K562 (cell line): ENCODE results near the gene PPARGC1A. TPM values are rescaled to one million over a fixed set of nuclear protein-coding genes. Genes with fewer than 3 reads are reported as not detected.

Source experiments
- ATAC-seq: fragments of 200-7000 bp; cut with Tn5 transposase; 3 replicates; pipeline ENCODE4 v1.9.1; 2020; ENCODE audit warnings: moderate library complexity
- BruUV-seq: library from RNA; stranded (reverse); fragments of 400-500 nt; replicated peaks from 2 replicates; lab custom pipeline; 2021; lab: Mats Ljungman, UMichigan
- CTCF ChIA-PET: fragments of 300-600 bp; formaldehyde crosslinking; extraction: SDS; loops from one replicate; lab custom pipeline; 2021; ENCODE audit warnings: low intra/inter-chr PET ratio; lab: Yijun Ruan, JAX
- POLR2A ChIA-PET: fragments of 300-600, 350-650 bp; sonication (Branson Sonifier 250); formaldehyde crosslinking; extraction: SDS; loops from one replicate; lab custom pipeline; 2021; ENCODE audit warnings: antibody characterized with exemption, inconsistent platforms; lab: Yijun Ruan, JAX
- DNase-seq, 4 experiments: peaks; one replicate each; pipeline versions ENCODE4 v3.0.0 to v3.0.0-alpha.2; 2011 to 2018; ENCODE audit warnings: low spot score in 3 of 4, mixed read lengths in 3 of 4; ENCODE audit errors: extremely low read depth in 1 of 4
- FAIRE-seq: peaks from 2 replicates; lab custom pipeline; 2011; peaks lifted over from hg19 to GRCh38; lab: Jason Lieb, UNC
- H2AFZ ChIP-seq: 2 replicates; pipeline ENCODE4 v1.6.0; 2011; ENCODE audit warnings: low read depth, low read length, control low read depth, inconsistent platforms
- H3K27ac ChIP-seq: fragments of 200-600 bp; 3 replicates; pipeline ENCODE4 v1.8.0; 2011; ENCODE audit warnings: low read depth, mild to moderate bottlenecking, control low read depth, inconsistent platforms, low read length, moderate library complexity, mixed read lengths; ENCODE audit errors: extremely low read depth
- H3K27me3 ChIP-seq, 2 experiments: fragments of 300-600 bp in 1 of 2; 2 replicates in 1 of 2; 3 replicates in 1 of 2; pipeline versions ENCODE4 v1.6.0 to v1.8.0; 2011; ENCODE audit warnings: inconsistent platforms in 2 of 2, low read length in 2 of 2, mild to moderate bottlenecking in 1 of 2, mixed read lengths in 1 of 2, moderate library complexity in 1 of 2; ENCODE audit not compliant: control insufficient read depth in 2 of 2, insufficient read depth in 2 of 2
- H3K36me3 ChIP-seq: fragments of 300-600 bp; 3 replicates; pipeline ENCODE4 v1.8.0; 2011; ENCODE audit warnings: mild to moderate bottlenecking, low read length, inconsistent platforms; ENCODE audit not compliant: control insufficient read depth, insufficient read depth
- H3K4me1 ChIP-seq, 2 experiments: fragments of 200-600 bp in 1 of 2; replicated peaks in 1 of 2; 2 replicates in 1 of 2; 3 replicates in 1 of 2; pipeline versions ENCODE4 v1.5.1 to v1.8.0; 2011; ENCODE audit warnings: inconsistent platforms in 2 of 2, low read length in 2 of 2, mild to moderate bottlenecking in 1 of 2, mixed read lengths in 1 of 2, moderate library complexity in 1 of 2; ENCODE audit not compliant: control insufficient read depth in 2 of 2, insufficient read depth in 2 of 2
- H3K4me2 ChIP-seq: 2 replicates; pipeline ENCODE4 v1.6.1; 2011; ENCODE audit warnings: low read length, control low read depth, inconsistent platforms, mixed read lengths; ENCODE audit not compliant: insufficient read depth
- H3K4me3 ChIP-seq: fragments of 200-600 bp; sonication (generic), shearing (Covaris generic); 2 replicates; pipeline ENCODE4 v1.5.1; 2016; ENCODE audit warnings: control low read depth, inconsistent platforms
- H3K79me2 ChIP-seq: fragments of 200-600 bp; 3 replicates; pipeline ENCODE4 v1.8.0; 2011; ENCODE audit warnings: low read length, inconsistent platforms; ENCODE audit not compliant: control insufficient read depth, insufficient read depth
- H3K9ac ChIP-seq, 2 experiments: 2 replicates each; pipeline versions ENCODE4 v1.6.0 to v1.6.1; 2011; ENCODE audit warnings: low read depth in 2 of 2, low read length in 2 of 2, control low read depth in 1 of 2, inconsistent platforms in 1 of 2, mild to moderate bottlenecking in 1 of 2, mixed read lengths in 1 of 2; ENCODE audit not compliant: insufficient read depth in 1 of 2
- H3K9me1 ChIP-seq: one replicate; pipeline ENCODE4 v1.6.0; 2011; ENCODE audit warnings: inconsistent platforms, mild to moderate bottlenecking, low read length, moderate library complexity; ENCODE audit not compliant: control insufficient read depth, insufficient read depth
- H3K9me3 ChIP-seq: replicated peaks from 2 replicates; pipeline ENCODE4 v1.5.1; 2011; ENCODE audit warnings: low read depth, low read length, inconsistent platforms; ENCODE audit not compliant: control insufficient read depth, insufficient read depth
- H4K20me1 ChIP-seq: replicated peaks from 2 replicates; pipeline ENCODE4 v1.6.1; 2011; ENCODE audit warnings: low read length, inconsistent platforms, mixed read lengths; ENCODE audit not compliant: control insufficient read depth, insufficient read depth
- POLR2AphosphoS2 ChIP-seq: IDR thresholded peaks from 2 replicates; pipeline ENCODE4 v1.6.1; 2012; ENCODE audit warnings: low read length, improper control_type of control experiment
- SREBF2 ChIP-seq: sonication (generic); formaldehyde crosslinking; IDR thresholded peaks from 2 replicates; pipeline ENCODE4 v1.4.0; 2020; ENCODE audit warnings: mild to moderate bottlenecking, missing genetic modification reagents
- VEZF1 ChIP-seq: fragments of 200-800 bp; sonication (Bioruptor generic); IDR thresholded peaks from 2 replicates; pipeline ENCODE4 v1.6.1; 2017; ENCODE audit warnings: missing genetic modification characterization, missing compliant biosample characterization
- WGBS: fragments of 100-300 bp; shearing (Covaris generic); methylation state at CpG from one replicate; pipeline ENCODE4 v1.1.6; 2016; ENCODE audit warnings: low coverage, mixed read lengths; ENCODE audit not compliant: insufficient coverage; ENCODE audit errors: missing lambda C conversion rate; 5-methylcytosine and 5-hydroxymethylcytosine counted together
- in situ Hi-C: fragments of 300-500 bp; cut with MboI; formaldehyde crosslinking; loops from 4 replicates; pipeline ENCODE4 v1.15.0; 2018; ENCODE audit warnings: inconsistent platforms, mixed read lengths
- intact Hi-C: fragments of 100-400 bp; cut with micrococcal nuclease; formaldehyde crosslinking; loops from 2 replicates; pipeline ENCODE4 v1.14.2; 2022
- polyA plus RNA-seq, 8 experiments: library from polyadenylated mRNA; depleted of rRNA in 4 of 8; stranded (reverse) in 5 of 8; unstranded in 3 of 8; fragments of >200 nt; fragmentation: Nextera tagmentation in 2 of 8; fragmentation: Illumina TruSeq in 1 of 8; extraction: Ambion mirVana in 2 of 8; extraction: Trizol in 1 of 8; gene quantifications; 2 replicates each; pipeline versions ENCODE4 v1.2.1 to v1.2.3, GENCODE V29; 2011 to 2014; ENCODE audit warnings: inconsistent platforms in 1 of 8, missing spikeins in 1 of 8
- total RNA-seq, 7 experiments: library from RNA; depleted of rRNA in 6 of 7; stranded (reverse); fragments of >200 nt in 6 of 7; fragmentation: Illumina TruSeq in 2 of 7; extraction: Trizol in 2 of 7; gene quantifications; 2 replicates each; pipeline versions ENCODE4 v1.2.1 to v1.2.3, GENCODE V29; 2011 to 2021; ENCODE audit warnings: low replicate concordance in 1 of 7
- TF ChIP-seq, protein P1 (sequence below): fragments of 450-650 bp; IDR thresholded peaks from 2 replicates; pipeline ENCODE4 v1.6.1; 2016; ENCODE audit warnings: borderline replicate concordance

PPARGC1A gene
- total and polyA plus RNA-seq, 9 of the 15 experiments (the other 6 are each of a cell fraction or from before 2014, with no cell fraction given): 0.02 TPM; not detected in 8

GRCh38 chr4:23782778-23783437 lies 106.9 kb downstream of the PPARGC1A start:
- ChIA-PET CTCF (no interaction called here), POLR2A (no interaction called here)
- H3K9me3 ChIP-seq: no peaks in the 10 kb centered on the region
- 6% methylated on average over 6 of the region's 6 CpGs for WGBS
- H3K4me3 ChIP-seq: no peak overlapping the region
- DNase-seq: no peak
- H3K27me3 ChIP-seq: no peaks in the 10 kb centered on the region
- BruUV-seq: no TSS peak
- no peak for ATAC-seq
- no peak overlapping the region for H2AFZ ChIP-seq
- no peaks in the 10 kb centered on the region for H3K9me1 ChIP-seq
- H3K27ac ChIP-seq: no peak overlapping the region
- no peak for TF ChIP-seq SREBF2 (CRISPR knock-in tag)
- no peak for TF ChIP-seq POLR2AphosphoS2
- TF ChIP-seq VEZF1 (CRISPR knock-in tag): no peak
- TF ChIP-seq, protein P1, sequence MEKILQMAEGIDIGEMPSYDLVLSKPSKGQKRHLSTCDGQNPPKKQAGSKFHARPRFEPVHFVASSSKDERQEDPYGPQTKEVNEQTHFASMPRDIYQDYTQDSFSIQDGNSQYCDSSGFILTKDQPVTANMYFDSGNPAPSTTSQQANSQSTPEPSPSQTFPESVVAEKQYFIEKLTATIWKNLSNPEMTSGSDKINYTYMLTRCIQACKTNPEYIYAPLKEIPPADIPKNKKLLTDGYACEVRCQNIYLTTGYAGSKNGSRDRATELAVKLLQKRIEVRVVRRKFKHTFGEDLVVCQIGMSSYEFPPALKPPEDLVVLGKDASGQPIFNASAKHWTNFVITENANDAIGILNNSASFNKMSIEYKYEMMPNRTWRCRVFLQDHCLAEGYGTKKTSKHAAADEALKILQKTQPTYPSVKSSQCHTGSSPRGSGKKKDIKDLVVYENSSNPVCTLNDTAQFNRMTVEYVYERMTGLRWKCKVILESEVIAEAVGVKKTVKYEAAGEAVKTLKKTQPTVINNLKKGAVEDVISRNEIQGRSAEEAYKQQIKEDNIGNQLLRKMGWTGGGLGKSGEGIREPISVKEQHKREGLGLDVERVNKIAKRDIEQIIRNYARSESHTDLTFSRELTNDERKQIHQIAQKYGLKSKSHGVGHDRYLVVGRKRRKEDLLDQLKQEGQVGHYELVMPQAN: no peak
- no peak overlapping the region for H3K9ac ChIP-seq
- no peaks in the 10 kb centered on the region for H3K79me2 ChIP-seq
- in situ Hi-C loops (no loop called here), intact Hi-C loops (no loop called here)
- no peak overlapping the region for H3K4me2 ChIP-seq
- H3K36me3 ChIP-seq: no peaks in the 10 kb centered on the region
- no peaks in the 10 kb centered on the region for H4K20me1 ChIP-seq
- no peaks in the 10 kb centered on the region for H3K4me1 ChIP-seq
- FAIRE-seq: no peak
